ENCODE measurements around the gene SRPRA.
"Not testable (repeated sequence)": the region's sequence is repeated elsewhere in the genome, so short reads cannot be mapped to it uniquely, and the experiment has no call there.

Gene SRPRA

DNA sequence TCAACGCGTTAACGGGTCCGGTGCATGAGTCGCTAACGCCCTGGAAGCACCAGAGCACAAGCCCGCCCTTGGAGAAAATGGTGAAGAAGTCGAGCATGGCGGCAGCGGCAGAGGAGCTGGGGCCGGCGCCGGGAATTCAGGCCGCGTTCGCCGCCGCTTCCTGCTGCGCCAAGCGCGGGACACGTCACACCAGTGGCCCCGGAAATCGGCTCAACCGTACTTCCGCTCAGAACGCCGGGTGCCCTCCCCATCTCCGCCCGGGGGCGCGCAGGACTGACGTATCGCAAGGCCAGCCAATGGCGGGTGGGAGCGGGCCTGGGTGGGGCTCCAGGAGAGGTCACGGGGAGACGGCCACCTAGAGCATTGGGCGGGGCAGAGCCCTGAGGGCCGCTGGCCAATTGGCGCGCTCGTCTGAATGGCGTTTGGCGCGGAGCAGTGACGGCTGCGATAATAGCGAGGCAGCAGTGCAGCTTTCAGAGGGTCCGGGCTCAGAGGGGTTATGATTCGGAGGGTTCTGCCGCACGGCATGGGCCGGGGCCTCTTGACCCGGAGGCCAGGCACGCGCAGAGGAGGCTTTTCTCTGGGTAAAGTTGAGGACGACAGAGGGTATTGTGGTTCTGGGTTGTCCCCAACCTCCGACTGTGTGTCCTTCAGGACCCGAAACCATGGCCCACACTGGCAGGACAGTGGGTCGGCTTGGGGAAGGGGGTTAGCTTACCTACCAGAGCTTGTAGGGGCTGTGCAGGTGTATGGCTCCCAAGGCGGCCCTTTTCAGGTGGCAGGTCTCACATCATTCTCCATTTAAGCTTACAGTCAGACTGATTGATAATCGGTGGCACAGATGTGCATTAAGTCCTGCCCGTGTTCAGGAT is at the start of gene SRPRA, which contains the start of gene FOXRED1:
SRPRA (minus strand) TSS at position 188 of the 872 bp plus-strand sequence; CDS start at position 97, 91 bp downstream.
FOXRED1 (plus strand) TSS at position 447 of the 872 bp plus-strand sequence; CDS start at position 500, 53 bp downstream.
- DNase-seq (ENCODE audit: low read depth) = peak; percentile 98

- DNase-seq (ENCODE audit: low read depth) = peak; percentile 90
These were observed 49.3 kb upstream of the SRPRA start for GRCh38 chr11:126317756-126318573.

- no peak for DNase-seq (ENCODE audit: low read depth)
These were observed 48.7 kb upstream of the SRPRA start for GRCh38 chr11:126317432-126317755.

DNA sequence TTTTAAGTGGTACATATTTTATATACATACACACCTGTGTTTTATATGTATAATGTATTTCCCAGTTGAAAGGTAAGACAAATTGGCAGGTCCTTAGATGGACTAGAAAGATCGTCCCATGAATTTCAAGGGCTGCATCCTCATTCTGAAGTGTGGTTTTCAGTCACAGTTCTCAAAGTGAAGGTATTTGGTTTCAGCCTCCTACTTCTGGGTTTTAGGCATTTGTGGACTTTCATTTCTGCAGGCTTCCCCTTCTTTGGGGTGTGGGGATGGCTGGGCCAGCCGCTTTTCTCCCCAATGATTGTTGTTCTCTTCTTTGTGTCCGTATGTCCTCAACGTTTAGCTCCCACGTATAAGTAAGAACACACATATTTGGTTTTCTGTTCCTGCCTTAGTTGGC is 45.1 kb upstream of the SRPRA start:
- DNase-seq (ENCODE audit: low read depth) = no peak

GRCh38 chr11:126312961-126313360 is 44.3 kb upstream of the SRPRA start:
- no peak for DNase-seq (ENCODE audit: low read depth)

- DNase-seq (ENCODE audit: low read depth) = no peak
These were observed 43.0 kb upstream of the SRPRA start for GRCh38 chr11:126311401-126312291.

- DNase-seq (ENCODE audit: low read depth) = no peak
These were observed 42.3 kb upstream of the SRPRA start for GRCh38 chr11:126310992-126311310.

DNA sequence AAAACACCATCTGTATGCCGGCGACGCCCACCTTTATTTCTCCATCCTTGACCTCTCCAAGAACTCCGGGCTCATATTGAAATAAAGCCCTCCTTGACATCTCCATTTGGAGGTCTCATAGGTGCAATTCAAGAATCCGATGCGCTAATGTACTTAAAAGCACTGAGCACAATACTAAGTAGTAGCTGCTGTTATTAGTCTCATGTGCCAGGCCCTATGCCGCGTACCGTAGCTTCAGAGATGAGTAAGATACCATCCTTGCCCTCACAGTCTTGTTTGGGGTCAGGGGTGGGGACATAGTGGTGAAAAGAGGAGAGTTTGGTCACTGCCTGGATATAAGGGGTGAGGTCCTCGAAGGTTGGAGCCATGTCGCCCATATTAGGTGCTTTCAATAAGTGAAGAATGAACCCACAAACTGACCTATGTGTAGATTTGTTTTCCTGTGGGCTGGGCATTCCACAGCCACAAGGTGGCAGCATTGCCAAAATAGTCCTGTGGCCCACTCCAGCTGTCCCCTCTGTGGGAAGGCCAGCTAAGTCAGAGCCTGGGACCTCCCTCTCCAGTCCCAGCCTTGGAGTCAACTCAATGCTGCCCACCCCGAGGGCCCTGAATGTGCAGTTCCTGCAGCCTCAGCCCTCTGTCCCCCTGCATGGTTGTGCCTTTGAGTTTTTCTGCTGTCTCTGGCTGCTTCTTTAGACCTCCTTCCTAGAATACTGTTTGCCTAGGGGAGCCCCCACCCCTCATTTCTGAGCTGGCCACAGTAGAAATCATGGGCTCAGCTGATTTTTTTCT is 41.7 kb upstream of the SRPRA start:
- peak; percentile 51 for DNase-seq (ENCODE audit: low read depth)

DNA sequence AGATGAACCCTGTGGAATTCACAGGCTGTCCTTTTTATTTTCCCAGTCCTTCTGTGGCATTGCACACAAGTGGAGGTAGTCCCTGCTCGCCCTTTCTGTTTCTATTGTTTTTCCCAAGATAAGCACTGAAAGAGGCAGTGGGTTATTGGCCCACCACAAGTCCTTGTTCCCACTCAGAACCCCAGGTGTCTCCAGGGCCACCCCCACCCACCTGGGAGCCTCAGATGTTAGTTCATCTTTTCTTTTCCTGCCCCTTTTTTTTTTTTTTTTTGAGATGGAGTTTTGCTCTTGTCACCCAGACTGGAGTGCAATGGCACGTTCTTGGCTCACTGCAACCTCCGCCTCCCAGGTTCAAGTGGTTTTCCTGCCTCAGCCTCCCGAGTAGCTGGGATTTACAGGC is 40.1 kb upstream of the SRPRA start:
- not testable (repeated sequence) for DNase-seq (ENCODE audit: low read depth)

- no peak for DNase-seq (ENCODE audit: low read depth)
These were observed 39.6 kb upstream of the SRPRA start for GRCh38 chr11:126308271-126308671.

DNA sequence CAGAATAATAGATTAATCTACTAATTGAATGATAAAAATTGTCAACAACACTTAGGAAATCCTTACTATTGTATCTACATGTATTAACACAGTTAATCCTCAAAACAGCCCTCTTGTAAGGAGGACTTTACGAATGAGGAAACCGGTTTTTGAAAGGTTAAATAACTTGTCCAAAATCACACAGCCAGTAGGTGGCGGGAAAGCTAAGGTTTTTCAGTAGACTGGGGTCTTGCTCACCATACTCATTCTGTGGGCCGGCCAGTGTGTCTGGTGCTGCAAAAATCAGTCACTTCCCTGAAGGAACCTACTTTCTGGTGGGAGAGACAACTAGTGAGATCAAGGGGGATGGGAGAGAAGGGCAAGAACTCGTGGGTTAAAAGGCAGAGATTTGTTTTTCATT is 39.0 kb upstream of the SRPRA start:
- DNase-seq (ENCODE audit: low read depth) = peak; percentile 28

DNA sequence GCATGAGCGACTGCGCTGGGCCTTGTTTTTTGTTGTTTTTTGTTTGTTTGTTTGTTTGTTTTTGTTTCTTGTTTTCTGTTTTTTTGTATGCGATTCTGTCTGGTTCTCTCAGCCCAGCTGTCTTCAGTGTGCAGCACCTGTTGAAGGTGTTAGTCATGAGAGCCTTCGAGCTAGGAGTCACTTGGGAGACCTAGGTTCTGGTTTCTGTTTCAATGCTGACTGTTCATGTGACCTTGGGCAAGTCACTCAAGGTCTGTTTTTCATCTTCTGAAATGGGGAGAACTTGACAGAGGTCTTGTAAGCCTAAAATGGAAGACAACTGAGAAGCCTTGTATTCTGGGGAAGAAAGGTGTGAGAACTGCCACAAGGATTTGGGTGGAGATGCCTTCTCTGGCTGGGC is 37.0 kb upstream of the SRPRA start:
- no peak for DNase-seq (ENCODE audit: low read depth)

DNA sequence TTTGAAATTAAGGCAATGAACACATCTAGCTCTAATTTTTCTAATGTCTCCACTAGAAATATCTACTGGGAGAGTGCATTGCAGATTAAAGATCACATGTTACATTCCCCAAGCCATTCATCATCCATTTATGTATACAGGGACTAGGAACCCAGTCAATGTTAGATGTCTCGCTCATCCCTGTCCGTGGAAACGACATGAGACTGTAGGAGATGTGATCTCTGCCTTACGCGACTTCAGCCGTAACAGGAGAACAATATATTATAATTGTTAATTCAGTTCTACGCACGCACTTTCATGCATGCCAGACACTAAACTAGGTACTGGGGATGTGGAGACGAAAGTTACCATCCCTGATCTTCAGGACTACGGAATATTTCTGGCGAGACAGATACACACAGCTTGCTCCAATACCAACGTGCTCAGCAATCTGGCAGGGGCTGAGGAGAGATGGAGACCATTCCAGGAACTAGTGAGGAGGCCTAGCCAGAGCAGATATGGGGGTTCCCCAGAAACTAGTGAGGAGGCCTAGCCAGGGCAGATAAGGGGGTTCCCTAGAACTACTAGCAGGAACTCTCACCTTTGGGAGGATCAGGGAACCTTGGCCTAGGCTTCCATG is 35.9 kb upstream of the SRPRA start:
- DNase-seq (ENCODE audit: low read depth) = no peak

DNA sequence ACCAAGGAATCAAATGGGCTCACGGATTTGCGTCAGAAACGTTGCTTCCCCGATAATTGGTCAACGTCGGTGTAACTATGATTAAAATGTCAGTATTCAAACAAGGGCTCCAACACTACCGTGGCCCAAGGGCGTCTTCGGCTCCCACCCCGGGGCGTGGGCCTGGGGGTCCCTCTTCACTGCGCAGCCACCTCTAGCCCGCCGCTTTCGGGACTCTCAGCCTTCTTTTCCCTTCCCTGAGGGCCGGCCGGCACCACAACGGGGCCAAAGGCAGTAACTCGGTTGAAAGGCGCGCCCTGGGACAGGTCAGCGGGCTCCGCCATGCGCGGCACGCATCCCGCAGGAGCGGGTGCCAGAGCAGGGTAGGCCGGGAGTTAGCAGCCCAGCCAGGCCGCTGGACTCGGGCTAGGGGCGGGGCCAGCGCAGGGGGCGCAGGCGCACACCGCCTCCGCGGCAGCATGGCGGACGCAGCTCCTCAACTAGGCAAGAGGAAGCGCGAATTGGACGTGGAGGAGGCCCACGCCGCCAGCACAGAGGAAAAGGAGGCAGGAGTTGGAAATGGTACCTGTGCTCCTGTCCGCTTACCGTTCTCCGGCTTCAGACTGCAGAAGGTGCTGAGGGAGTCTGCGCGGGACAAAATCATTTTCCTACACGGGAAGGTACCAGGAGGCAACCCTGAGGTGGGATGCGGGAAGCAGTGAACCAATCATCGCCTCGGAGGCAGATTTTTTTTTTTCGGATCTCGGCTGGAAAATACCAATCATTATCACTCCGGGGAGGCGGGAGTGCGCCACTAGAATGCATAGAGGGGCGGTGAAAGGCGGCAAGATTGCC is 35.1 kb upstream of the SRPRA start, which contains the start of gene DCPS:
DCPS (plus strand) TSS at position 438 of the 834 bp plus-strand sequence; CDS start at position 459, 21 bp downstream.
- DNase-seq (ENCODE audit: low read depth) = peak; percentile 80

DNA sequence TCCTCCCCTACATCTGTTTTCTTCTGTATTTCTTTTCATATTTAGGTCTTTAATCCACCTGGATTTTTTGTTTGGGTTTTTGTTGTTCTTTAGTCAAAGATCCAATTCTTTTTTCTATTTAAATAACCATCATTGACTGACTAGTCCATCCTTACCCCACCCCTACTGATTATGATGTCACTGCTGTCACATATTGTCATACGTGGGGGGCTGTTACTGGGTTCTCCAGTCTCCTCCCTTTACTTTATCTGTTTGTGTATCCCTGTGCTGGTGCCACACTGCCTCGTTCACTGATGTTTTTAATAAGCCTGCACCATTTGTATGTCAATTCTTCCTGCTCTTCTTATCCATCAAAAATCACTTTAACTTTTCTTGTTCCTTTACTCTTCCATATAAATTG is 28.3 kb upstream of the SRPRA start:
- DNase-seq (ENCODE audit: low read depth) = no peak

GRCh38 chr11:126293726-126294125 is 25.0 kb upstream of the SRPRA start:
- DNase-seq (ENCODE audit: low read depth) = no peak

DNA sequence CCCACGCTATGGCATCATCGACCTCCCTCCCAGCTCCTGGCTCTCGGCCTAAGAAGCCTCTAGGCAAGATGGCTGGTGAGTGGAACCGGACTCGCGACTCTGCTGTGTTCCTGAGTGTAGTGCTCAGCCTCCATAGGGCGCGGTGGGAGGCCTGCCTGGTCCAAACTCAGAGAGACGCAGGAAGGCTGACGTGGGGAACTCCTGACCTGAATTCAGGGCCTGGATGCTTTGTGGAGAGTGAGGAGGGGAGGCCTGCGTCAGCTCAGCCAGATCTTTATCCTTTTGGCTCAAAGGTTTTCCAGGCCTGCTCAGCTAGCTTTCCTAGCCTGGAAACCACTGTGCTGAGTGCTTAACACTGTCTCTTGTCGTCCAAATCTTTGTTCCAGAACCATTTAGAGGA is 22.2 kb upstream of the SRPRA start:
- DNase-seq (ENCODE audit: low read depth) = no peak

- no peak for DNase-seq (ENCODE audit: low read depth)
These were observed 19.5 kb upstream of the SRPRA start for GRCh38 chr11:126288237-126288636.

DNA sequence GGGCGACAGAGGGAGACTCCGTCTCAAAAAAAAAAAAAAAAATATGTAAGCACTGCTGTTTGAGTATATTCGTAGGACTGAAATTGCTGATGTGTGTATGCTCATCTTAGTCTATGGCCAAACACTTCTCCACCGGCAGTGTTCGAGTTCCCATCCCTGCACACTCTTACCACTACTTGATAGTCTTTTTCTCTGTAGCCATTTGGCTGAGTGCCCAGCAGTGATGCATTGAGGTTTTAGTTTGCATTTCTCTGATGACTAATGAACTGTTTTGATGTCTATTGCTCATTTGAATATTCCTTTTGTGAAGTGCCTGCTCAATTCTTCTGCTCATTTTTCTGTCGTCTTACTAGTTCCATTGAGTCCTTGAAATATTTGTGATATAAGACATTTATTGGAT is 16.1 kb upstream of the SRPRA start:
- peak; percentile 76 for DNase-seq (ENCODE audit: low read depth)
